CD14-positive monocyte (primary cell): Measurements from ENCODE around the gene SYNJ2. TPM values are rescaled to one million over a fixed set of nuclear protein-coding genes. Genes with fewer than 3 reads are reported as not detected.

Source experiments
- DNase-seq, 3 donors: peaks; one replicate each; pipeline ENCODE4 v3.0.0-alpha.2; 2011 to 2022
- H2AFZ ChIP-seq: 2 replicates; pipeline ENCODE4 v1.6.0; 2012; ENCODE audit warnings: mild to moderate bottlenecking, low read depth, low read length, inconsistent platforms; ENCODE audit not compliant: insufficient read depth, poor library complexity, severe bottlenecking
- H3K27ac ChIP-seq, 2 donors: 1 replicate in 1 of 2; 2 replicates in 1 of 2; pipeline ENCODE4 v1.5.1; 2012 to 2013; ENCODE audit warnings: low read length in 2 of 2, control low read depth in 1 of 2, inconsistent platforms in 1 of 2, low read depth in 1 of 2, mild to moderate bottlenecking in 1 of 2
- H3K27me3 ChIP-seq, 2 donors: one replicate each; pipeline versions ENCODE4 v1.6.0 to v1.6.1; 2011 to 2013; ENCODE audit warnings: low read length in 2 of 2; ENCODE audit not compliant: control insufficient read depth in 2 of 2, insufficient read depth in 2 of 2
- H3K36me3 ChIP-seq, 2 donors: replicated peaks in 1 of 2; 1 replicate in 1 of 2; 2 replicates in 1 of 2; pipeline versions ENCODE4 v1.5.1 to v1.6.1; 2012 to 2013; ENCODE audit warnings: low read length in 2 of 2, control low read depth in 1 of 2, inconsistent platforms in 1 of 2, mild to moderate bottlenecking in 1 of 2; ENCODE audit not compliant: insufficient read depth in 2 of 2, control insufficient read depth in 1 of 2
- H3K4me1 ChIP-seq, 2 donors: 1 replicate in 1 of 2; 2 replicates in 1 of 2; pipeline versions ENCODE4 v1.5.1 to v1.6.1; 2012 to 2013; ENCODE audit warnings: low read length in 2 of 2, control low read depth in 1 of 2, inconsistent platforms in 1 of 2, mild to moderate bottlenecking in 1 of 2, moderate library complexity in 1 of 2; ENCODE audit not compliant: insufficient read depth in 2 of 2, control insufficient read depth in 1 of 2
- H3K4me2 ChIP-seq: replicated peaks from 2 replicates; pipeline ENCODE3; 2012; ENCODE audit warnings: low read length, moderate library complexity, mild to moderate bottlenecking; ENCODE audit not compliant: poor library complexity, severe bottlenecking; ENCODE audit errors: extremely low read depth
- H3K4me3 ChIP-seq, 3 experiments: fragments of 200-600 bp in 1 of 3; sonication (generic) in 1 of 3; replicated peaks in 1 of 3; 1 replicate in 2 of 3; 2 replicates in 1 of 3; pipeline ENCODE4 v1.5.1; 2011 to 2013; ENCODE audit warnings: low read length in 3 of 3, mild to moderate bottlenecking in 3 of 3, control low read depth in 2 of 3, low read depth in 2 of 3, inconsistent platforms in 1 of 3, moderate library complexity in 1 of 3
- H3K79me2 ChIP-seq: 2 replicates; pipeline ENCODE4 v1.6.0; 2012; ENCODE audit warnings: mild to moderate bottlenecking, control low read depth, inconsistent platforms, low read length, moderate library complexity; ENCODE audit not compliant: insufficient read depth
- H3K9ac ChIP-seq: 2 replicates; pipeline ENCODE4 v1.6.0; 2017; ENCODE audit warnings: low read length, mild to moderate bottlenecking; ENCODE audit not compliant: insufficient read depth, poor library complexity, severe bottlenecking
- H3K9me3 ChIP-seq, 2 donors: replicated peaks in 1 of 2; 1 replicate in 1 of 2; 2 replicates in 1 of 2; pipeline versions ENCODE4 v1.5.1 to v1.6.1; 2012 to 2013; ENCODE audit warnings: low read length in 2 of 2, control low read depth in 1 of 2; ENCODE audit not compliant: control insufficient read depth in 1 of 2, insufficient read depth in 1 of 2
- H4K20me1 ChIP-seq: 2 replicates; pipeline ENCODE4 v1.6.0; 2012; ENCODE audit warnings: mild to moderate bottlenecking, low read length, control low read depth, moderate library complexity; ENCODE audit not compliant: insufficient read depth
- H3K27ac Mint-ChIP-seq, 7 donors: one replicate each; pipeline ENCODE4 v1.8.0; 2020; ENCODE audit warnings: mild to moderate bottlenecking in 7 of 7, mixed read lengths in 7 of 7, moderate library complexity in 6 of 7, inconsistent platforms in 2 of 7
- H3K27me3 Mint-ChIP-seq, 3 donors: one replicate each; pipeline ENCODE4 v1.8.0; 2021 to 2022; ENCODE audit warnings: low read depth in 3 of 3, mild to moderate bottlenecking in 3 of 3, mixed read lengths in 3 of 3, moderate library complexity in 3 of 3, inconsistent platforms in 1 of 3
- H3K36me3 Mint-ChIP-seq, 2 donors: one replicate each; pipeline ENCODE4 v1.8.0; 2020; ENCODE audit warnings: mixed read lengths in 2 of 2, inconsistent platforms in 1 of 2, mild to moderate bottlenecking in 1 of 2
- H3K4me1 Mint-ChIP-seq: one replicate; pipeline ENCODE4 v1.8.0; 2020; ENCODE audit warnings: mild to moderate bottlenecking, mixed read lengths
- H3K4me3 Mint-ChIP-seq, 2 donors: one replicate each; pipeline ENCODE4 v1.8.0; 2020; ENCODE audit warnings: mild to moderate bottlenecking in 2 of 2, mixed read lengths in 2 of 2, moderate library complexity in 1 of 2
- H3K9me3 Mint-ChIP-seq, 7 donors: one replicate each; pipeline ENCODE4 v1.8.0; 2020 to 2022; ENCODE audit warnings: mixed read lengths in 7 of 7, mild to moderate bottlenecking in 6 of 7, moderate library complexity in 6 of 7, inconsistent platforms in 2 of 7
- WGBS: methylation state at CpG from one replicate; pipeline ENCODE4 v1.1.5; 2013; ENCODE audit warnings: missing lambda C conversion rate; ENCODE audit not compliant: insufficient coverage; 5-methylcytosine and 5-hydroxymethylcytosine counted together
- intact Hi-C, 2 donors: fragments of 100-400 bp; cut with micrococcal nuclease; formaldehyde crosslinking; loops; one replicate each; pipeline versions ENCODE4 v1.15.0 to v1.15.1; 2023
- polyA plus RNA-seq, 3 donors: library from polyadenylated mRNA; depleted of rRNA in 1 of 3; unstranded in 2 of 3; stranded (reverse) in 1 of 3; fragments of 300-500 nt in 2 of 3; fragments of >200 nt in 1 of 3; fragmentation: Illumina TruSeq in 2 of 3; gene quantifications; 1 replicate in 2 of 3; 2 replicates in 1 of 3; pipeline ENCODE4 v1.2.3, GENCODE V29; 2012 to 2021
- TF ChIP-seq, protein P1 (sequence below): fragments of 200-600 bp; IDR thresholded peaks from one replicate; pipeline ENCODE4 v1.8.0; 2022; ENCODE audit warnings: antibody characterized with exemption, mild to moderate bottlenecking

Gene SYNJ2
- polyA plus RNA-seq, 3 donors, result 0.82 to 2.0 (median 1.6) TPM

DNA sequence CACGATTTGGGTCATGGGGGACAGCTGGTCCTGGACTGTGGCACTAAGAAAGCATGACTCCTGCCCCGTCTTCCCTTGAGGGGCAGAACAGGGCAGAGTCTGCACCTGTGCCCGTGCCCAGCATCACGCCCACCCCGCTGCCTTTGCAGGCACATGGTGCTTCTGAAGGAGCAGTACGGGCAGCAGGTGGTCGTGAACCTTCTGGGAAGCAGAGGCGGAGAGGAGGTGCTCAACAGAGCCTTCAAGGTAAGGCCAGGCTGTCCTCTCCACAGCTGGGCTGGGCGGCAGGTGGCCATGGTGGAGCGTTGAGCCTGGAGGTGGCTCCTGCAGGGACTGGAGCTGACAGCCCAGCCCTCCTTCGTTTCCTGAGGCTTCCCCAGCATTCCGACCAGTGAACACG lies 77.4 kb downstream of the SYNJ2 start:
- no peak overlapping the region for H3K4me2 ChIP-seq
- peak overlapping the region in 5 of 7 donors; percentile 6 to 98 (median 97) for H3K27ac Mint-ChIP-seq

DNA sequence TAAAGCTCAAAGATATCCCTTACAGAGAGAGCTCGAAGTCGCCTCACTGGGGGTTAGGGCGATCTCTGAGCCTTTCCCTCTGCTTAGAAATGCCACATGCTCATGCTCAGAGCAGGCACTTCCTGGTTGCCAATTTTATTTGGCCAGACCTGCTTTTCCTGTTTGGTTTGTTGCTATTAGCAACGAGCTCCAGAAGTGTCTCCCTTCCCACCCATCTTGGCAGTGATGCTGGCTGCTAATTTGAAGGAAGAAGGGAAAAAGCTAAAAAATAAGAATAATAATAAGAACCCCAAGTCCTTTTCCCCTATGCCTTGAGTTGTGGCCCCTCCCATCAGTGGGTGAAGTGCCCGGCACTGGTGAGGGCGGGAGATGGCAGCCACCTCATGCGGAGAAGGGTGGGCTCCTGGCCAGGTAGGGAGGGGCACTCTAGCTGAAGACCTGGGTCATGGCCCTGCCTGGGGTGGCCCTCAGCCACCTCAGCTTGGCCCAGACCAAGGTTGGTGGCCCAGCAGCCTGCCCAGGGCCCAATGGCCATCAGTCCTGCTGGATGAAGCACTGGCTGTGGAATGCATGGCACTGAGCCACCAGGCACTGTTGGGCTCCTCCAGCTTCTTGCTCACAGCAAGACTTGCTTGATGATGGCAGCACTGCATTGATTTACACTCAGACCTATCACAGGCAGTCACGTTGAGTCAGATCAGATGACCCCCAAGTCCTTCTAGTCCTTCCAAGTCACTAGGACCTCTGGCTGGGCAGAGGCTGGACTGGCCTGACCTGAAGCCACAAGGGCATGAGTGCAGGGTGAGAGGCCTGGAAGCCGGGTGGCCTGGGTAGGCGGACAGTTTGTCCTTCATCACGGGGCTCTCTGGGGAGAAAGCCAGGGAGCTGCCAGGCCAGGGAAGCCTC lies 79.0 kb downstream of the SYNJ2 start:
- Histone ChIP-seq H3K9ac (peak overlapping the region; percentile 23), H3K4me3 (no peak overlapping the region), H3K36me3 (no peaks in the 10 kb centered on the region), H3K27me3 (no peaks in the 10 kb centered on the region), H3K9me3 (peaks cover 0 to 2% of the 10 kb centered on the region in 2 donors), H4K20me1 (no peaks in the 10 kb centered on the region), H3K27ac (no peak overlapping the region), H3K79me2 (no peaks in the 10 kb centered on the region), H3K4me1 (peaks cover 40 to 42% of the 10 kb centered on the region in 2 donors), H3K4me2 (no peak overlapping the region), H2AFZ (peak overlapping the region; percentile 42)
- Mint-ChIP-seq H3K4me3 (no peak overlapping the region), H3K27ac (peak overlapping the region in 6 of 7 donors; percentile 15 to 97 (median 76)), H3K27me3 (peaks cover 0 to 2% (median 0%) of the 10 kb centered on the region in 3 donors), H3K36me3 (peaks cover 0 to 4% of the 10 kb centered on the region in 2 donors), H3K4me1 (peaks cover 31% of the 10 kb centered on the region), H3K9me3 (peaks cover 0 to 9% (median 4%) of the 10 kb centered on the region in 7 donors)
- 84% methylated on average over 4 of the region's 11 CpGs for WGBS
- intact Hi-C loops, result no loop called here
- TF ChIP-seq, protein P1, sequence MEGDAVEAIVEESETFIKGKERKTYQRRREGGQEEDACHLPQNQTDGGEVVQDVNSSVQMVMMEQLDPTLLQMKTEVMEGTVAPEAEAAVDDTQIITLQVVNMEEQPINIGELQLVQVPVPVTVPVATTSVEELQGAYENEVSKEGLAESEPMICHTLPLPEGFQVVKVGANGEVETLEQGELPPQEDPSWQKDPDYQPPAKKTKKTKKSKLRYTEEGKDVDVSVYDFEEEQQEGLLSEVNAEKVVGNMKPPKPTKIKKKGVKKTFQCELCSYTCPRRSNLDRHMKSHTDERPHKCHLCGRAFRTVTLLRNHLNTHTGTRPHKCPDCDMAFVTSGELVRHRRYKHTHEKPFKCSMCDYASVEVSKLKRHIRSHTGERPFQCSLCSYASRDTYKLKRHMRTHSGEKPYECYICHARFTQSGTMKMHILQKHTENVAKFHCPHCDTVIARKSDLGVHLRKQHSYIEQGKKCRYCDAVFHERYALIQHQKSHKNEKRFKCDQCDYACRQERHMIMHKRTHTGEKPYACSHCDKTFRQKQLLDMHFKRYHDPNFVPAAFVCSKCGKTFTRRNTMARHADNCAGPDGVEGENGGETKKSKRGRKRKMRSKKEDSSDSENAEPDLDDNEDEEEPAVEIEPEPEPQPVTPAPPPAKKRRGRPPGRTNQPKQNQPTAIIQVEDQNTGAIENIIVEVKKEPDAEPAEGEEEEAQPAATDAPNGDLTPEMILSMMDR, result no peak
- peak; percentile 52 to 85 (median 68) for DNase-seq

More for the DNA sequence above, 77.4 kb downstream of the SYNJ2 start:
- no peak overlapping the region for H3K4me3 Mint-ChIP-seq
- H3K36me3 ChIP-seq, result no peaks in the 10 kb centered on the region
- peaks cover 40 to 42% of the 10 kb centered on the region in 2 donors for H3K4me1 ChIP-seq
- 96% methylated on average over 11 of the region's 13 CpGs for WGBS
- TF ChIP-seq, protein P1, result no peak
- peaks cover 0 to 9% (median 4%) of the 10 kb centered on the region in 7 donors for H3K9me3 Mint-ChIP-seq
- no peaks in the 10 kb centered on the region for H3K27me3 ChIP-seq
- H3K9me3 ChIP-seq, result peaks cover 0 to 2% of the 10 kb centered on the region in 2 donors
- no peak overlapping the region for H2AFZ ChIP-seq
- peaks cover 0 to 4% of the 10 kb centered on the region in 2 donors for H3K36me3 Mint-ChIP-seq
- DNase-seq, result no peak
- no peak overlapping the region for H3K9ac ChIP-seq
- intact Hi-C loops, result loop anchor here (5.0 to 10.0 kb wide), 3 partner anchors 37 to 596 kb away; partner anchors contain the start of gene SYTL3 (in 1 of the 2)
- peak overlapping the region; percentile 56 to 88 for H3K27ac ChIP-seq
- no peak overlapping the region for H3K4me3 ChIP-seq
- no peaks in the 10 kb centered on the region for H4K20me1 ChIP-seq
- H3K27me3 Mint-ChIP-seq, result peaks cover 0 to 2% (median under 1%) of the 10 kb centered on the region in 3 donors
- peaks cover 31% of the 10 kb centered on the region for H3K4me1 Mint-ChIP-seq
- no peaks in the 10 kb centered on the region for H3K79me2 ChIP-seq
